DND-41 (cell line): ENCODE measurements around the gene C1QTNF6.

Source experiments
- EZH2 ChIP-seq: IDR thresholded peaks from 3 replicates; pipeline ENCODE4 v1.6.1; 2012; ENCODE audit warnings: borderline replicate concordance, low read depth, mild to moderate bottlenecking, moderate library complexity, low read length, inconsistent platforms; ENCODE audit not compliant: severe bottlenecking
- TF ChIP-seq, protein P1 (sequence below): IDR thresholded peaks from 2 replicates; pipeline ENCODE4 v1.5.1; 2012; ENCODE audit warnings: borderline replicate concordance, low read length, moderate library complexity, mild to moderate bottlenecking; ENCODE audit not compliant: poor library complexity, severe bottlenecking; ENCODE audit errors: extremely low read depth

DNA sequence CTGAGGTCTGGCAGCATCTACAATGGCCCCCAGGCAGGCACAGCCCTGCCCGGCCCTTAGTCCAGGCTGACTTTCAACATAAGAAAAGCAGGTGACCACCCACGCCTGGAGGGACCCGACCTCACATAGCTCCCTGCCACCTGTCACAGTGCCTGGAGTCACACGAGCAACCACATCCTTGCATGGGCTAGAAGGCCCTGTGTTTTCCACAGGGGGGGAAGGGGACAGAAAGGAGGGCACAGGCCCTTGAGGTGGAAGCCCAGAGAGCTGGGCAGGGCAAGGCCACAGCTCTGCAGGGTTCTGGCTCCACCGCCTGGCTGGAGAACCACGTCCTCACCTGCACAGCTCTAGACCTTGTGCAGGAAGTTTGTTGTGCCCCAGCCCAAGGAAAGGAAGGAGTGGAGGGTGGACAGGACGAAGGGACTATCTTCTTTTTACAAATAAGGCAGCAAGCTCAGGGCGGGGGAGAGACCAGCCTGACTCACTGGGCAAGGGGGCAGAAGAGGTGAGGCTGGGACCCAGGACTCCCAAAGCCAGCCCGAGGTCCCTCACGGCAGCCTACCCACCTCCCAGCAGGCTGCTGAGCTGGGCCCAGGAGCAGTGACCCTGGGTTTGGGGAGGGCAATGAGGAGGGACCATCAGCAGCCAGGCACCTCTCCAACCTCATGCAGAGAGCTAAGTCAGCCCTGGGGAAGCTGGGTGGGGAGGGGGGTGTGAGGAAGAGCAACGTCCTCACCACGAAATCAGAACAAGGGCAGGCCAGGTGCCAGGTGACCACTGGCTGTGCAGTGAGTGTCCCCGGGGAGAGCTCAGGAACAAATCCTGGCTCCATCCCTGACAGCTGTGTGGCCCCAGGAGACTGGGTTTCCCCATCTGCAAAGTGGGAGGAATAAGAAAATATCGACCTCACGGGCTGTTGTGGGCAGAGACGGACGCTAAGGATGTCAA lies 4.3 kb downstream of the C1QTNF6 start:
- TF ChIP-seq, protein P1, sequence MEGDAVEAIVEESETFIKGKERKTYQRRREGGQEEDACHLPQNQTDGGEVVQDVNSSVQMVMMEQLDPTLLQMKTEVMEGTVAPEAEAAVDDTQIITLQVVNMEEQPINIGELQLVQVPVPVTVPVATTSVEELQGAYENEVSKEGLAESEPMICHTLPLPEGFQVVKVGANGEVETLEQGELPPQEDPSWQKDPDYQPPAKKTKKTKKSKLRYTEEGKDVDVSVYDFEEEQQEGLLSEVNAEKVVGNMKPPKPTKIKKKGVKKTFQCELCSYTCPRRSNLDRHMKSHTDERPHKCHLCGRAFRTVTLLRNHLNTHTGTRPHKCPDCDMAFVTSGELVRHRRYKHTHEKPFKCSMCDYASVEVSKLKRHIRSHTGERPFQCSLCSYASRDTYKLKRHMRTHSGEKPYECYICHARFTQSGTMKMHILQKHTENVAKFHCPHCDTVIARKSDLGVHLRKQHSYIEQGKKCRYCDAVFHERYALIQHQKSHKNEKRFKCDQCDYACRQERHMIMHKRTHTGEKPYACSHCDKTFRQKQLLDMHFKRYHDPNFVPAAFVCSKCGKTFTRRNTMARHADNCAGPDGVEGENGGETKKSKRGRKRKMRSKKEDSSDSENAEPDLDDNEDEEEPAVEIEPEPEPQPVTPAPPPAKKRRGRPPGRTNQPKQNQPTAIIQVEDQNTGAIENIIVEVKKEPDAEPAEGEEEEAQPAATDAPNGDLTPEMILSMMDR, result no peak
- TF ChIP-seq EZH2, result no peak
